ENCODE data around the gene HYPK. TPM values are rescaled to one million over a fixed set of nuclear protein-coding genes. Genes with fewer than 3 reads are reported as not detected.
A peak's percentile ranks its signal among the peaks of the same experiment; 100 is the strongest.
"Not testable (repeated sequence)": the region's sequence is repeated elsewhere in the genome, so short reads cannot be mapped to it uniquely, and the experiment has no call there.

The HYPK gene
- total and polyA plus RNA-seq, 2 experiments from 2014 or later, result 7.2 to 40.1 TPM

- ATAC-seq (peak; percentile 5), DNase-seq (ENCODE audit: low spot score) (no peak)
- H3K4me1 Mint-ChIP-seq, result peaks cover 44% of the 10 kb centered on the region
- no peaks in the 10 kb centered on the region for H3K9me3 Mint-ChIP-seq
- Histone ChIP-seq H3K4me2 (peak within 1 kb of the TSS; percentile 88), H2AFZ (peak within 1 kb of the TSS; percentile 49; the same call in 1 of the 2 replicates), H3K36me3 (ENCODE audit: insufficient read depth) (peaks cover 11% of the 10 kb centered on the region), H4K20me1 (replicated peaks; ENCODE audit: insufficient read depth) (peaks cover 7% of the 10 kb centered on the region; the same call in 1 of the 2 replicates), H3K27ac (ENCODE audit: low read depth) (peak within 1 kb of the TSS; percentile 94), H3K4me3 (peak within 1 kb of the TSS; percentile 89), H3K79me2 (replicated peaks; ENCODE audit: insufficient read depth) (peaks cover 15% of the 10 kb centered on the region), H3F3A (replicated peaks; ENCODE audit: low read depth) (peaks cover 41% of the 10 kb centered on the region), H3K4me1 (ENCODE audit: insufficient read depth) (peaks cover 34% of the 10 kb centered on the region), H3K9me2 (ENCODE audit: insufficient read depth) (no peaks in the 10 kb centered on the region), H3K27me3 (ENCODE audit: insufficient read depth) (no peaks in the 10 kb centered on the region)
- H3K36me3 Mint-ChIP-seq (ENCODE audit: low read depth), result peaks cover 71% of the 10 kb centered on the region
- peak within 1 kb of the TSS; percentile 99 for H3K4me3 Mint-ChIP-seq
- TF ChIP-seq REST (IDR thresholded peaks at IDR 0.05; ENCODE audit: unreplicated experiment) (no peak), CTCF (conservative IDR thresholded peaks at IDR 0.05; ENCODE audit: low read depth in 2 of 2) (no peak)
- H3K27ac Mint-ChIP-seq, result peak within 1 kb of the TSS; percentile 98
- H3K27me3 Mint-ChIP-seq (ENCODE audit: insufficient read depth, low read depth, poor library complexity), result peaks cover 12% of the 10 kb centered on the region
Measured at GRCh38 chr15:43799945-43800285, 484 bp upstream of the HYPK start, which contains the start of gene SERINC4. Gene SERINC4, minus strand, starts transcription at chr15:43800220. Its CDS starts 234 bp downstream, at chr15:43799986.

GRCh38 chr15:43802676-43803075 is 2.3 kb downstream of the HYPK start:
- H3K9me2 ChIP-seq (ENCODE audit: insufficient read depth), result not testable (repeated sequence)
- H3K36me3 Mint-ChIP-seq (ENCODE audit: low read depth), result peaks cover 73% of the 10 kb centered on the region

GRCh38 chr15:43808435-43808950 is 8.1 kb downstream of the HYPK start:
- no peaks in the 10 kb centered on the region for H3K9me2 ChIP-seq (ENCODE audit: insufficient read depth)
- no peak overlapping the region for H3K4me2 ChIP-seq
- H4K20me1 ChIP-seq (replicated peaks; ENCODE audit: insufficient read depth), result no peaks in the 10 kb centered on the region; the same call in 1 of the 2 replicates
- Mint-ChIP-seq H3K27me3 (ENCODE audit: insufficient read depth, low read depth, poor library complexity) (peaks cover 3% of the 10 kb centered on the region), H3K9me3 (no peaks in the 10 kb centered on the region), H3K4me3 (no peak overlapping the region), H3K36me3 (ENCODE audit: low read depth) (peaks cover 84% of the 10 kb centered on the region), H3K27ac (no peak overlapping the region), H3K4me1 (no peaks in the 10 kb centered on the region)
- H3K4me3 ChIP-seq, result no peak overlapping the region
- no peak overlapping the region for H2AFZ ChIP-seq
- ATAC-seq (no peak), DNase-seq (ENCODE audit: low spot score) (no peak)
- 0 out of 2 replicates have a peak, but pooled peaks cover 3% of the 10 kb centered on the region for H3K79me2 ChIP-seq (replicated peaks; ENCODE audit: insufficient read depth)
- no peak overlapping the region for H3K27ac ChIP-seq (ENCODE audit: low read depth)
- H3K4me1 ChIP-seq (ENCODE audit: insufficient read depth), result no peaks in the 10 kb centered on the region
- H3K27me3 ChIP-seq (ENCODE audit: insufficient read depth), result no peaks in the 10 kb centered on the region
- peaks cover 18% of the 10 kb centered on the region; the same call in 1 of the 2 replicates for H3F3A ChIP-seq (replicated peaks; ENCODE audit: low read depth)
- H3K36me3 ChIP-seq (ENCODE audit: insufficient read depth), result peaks cover 74% of the 10 kb centered on the region
- no peak for TF ChIP-seq NANOG (IDR thresholded peaks at IDR 0.05; ENCODE audit: borderline replicate concordance)
- TF ChIP-seq ZNF462 (CRISPR knock-in tag; IDR thresholded peaks at IDR 0.05), result no peak

More at GRCh38 chr15:43802676-43803075, 2.3 kb downstream of the HYPK start:
- H3K36me3 ChIP-seq (ENCODE audit: insufficient read depth), result peaks cover 19% of the 10 kb centered on the region
- not testable (repeated sequence) for H3K4me3 Mint-ChIP-seq; H3K27ac Mint-ChIP-seq; DNase-seq (ENCODE audit: low spot score); H2AFZ ChIP-seq; H4K20me1 ChIP-seq (replicated peaks; ENCODE audit: insufficient read depth); H3K9me3 Mint-ChIP-seq; ATAC-seq; H3K4me2 ChIP-seq; H3K27me3 ChIP-seq (ENCODE audit: insufficient read depth); H3K27ac ChIP-seq (ENCODE audit: low read depth); H3K4me3 ChIP-seq
- Mint-ChIP-seq H3K4me1 (peaks cover 26% of the 10 kb centered on the region), H3K27me3 (ENCODE audit: insufficient read depth, low read depth, poor library complexity) (peaks cover 15% of the 10 kb centered on the region)
- peaks cover 15% of the 10 kb centered on the region for H3K79me2 ChIP-seq (replicated peaks; ENCODE audit: insufficient read depth)
- peaks cover 24% of the 10 kb centered on the region for H3K4me1 ChIP-seq (ENCODE audit: insufficient read depth)
- H3F3A ChIP-seq (replicated peaks; ENCODE audit: low read depth), result peaks cover 38% of the 10 kb centered on the region
